GM21423 (cell line): ENCODE results near the gene FER1L5.

Experiments
- ATAC-seq: cut with Tn5 transposase; IDR thresholded peaks from one replicate; pipeline ENCODE4 v1.9.1; 2021; ENCODE audit warnings: mild to moderate bottlenecking, moderate library complexity; ENCODE audit not compliant: unreplicated experiment

Gene FER1L5

GRCh38 chr2:96694816-96695455 lies 52.4 kb downstream of the FER1L5 start:
- ATAC-seq = no peak

GRCh38 chr2:96695602-96696001 lies 53.0 kb downstream of the FER1L5 start:
- ATAC-seq = no peak

- no peak for ATAC-seq
Observed at GRCh38 chr2:96697476-96697875, 54.9 kb downstream of the FER1L5 start.

GRCh38 chr2:96698221-96698861 lies 55.8 kb downstream of the FER1L5 start:
- ATAC-seq = no peak

- no peak for ATAC-seq
Observed at GRCh38 chr2:96699021-96699420, 56.5 kb downstream of the FER1L5 start.

GRCh38 chr2:96699621-96700020 lies 57.1 kb downstream of the FER1L5 start:
- ATAC-seq = no peak

- no peak for ATAC-seq
Observed at GRCh38 chr2:96700086-96700485, 57.5 kb downstream of the FER1L5 start.

GRCh38 chr2:96701636-96702035 lies 59.1 kb downstream of the FER1L5 start:
- no peak for ATAC-seq

GRCh38 chr2:96702098-96702785 lies 59.7 kb downstream of the FER1L5 start:
- no peak for ATAC-seq

- ATAC-seq = no peak
Observed at GRCh38 chr2:96703021-96703751, 60.6 kb downstream of the FER1L5 start.

- ATAC-seq = no peak
Observed at GRCh38 chr2:96710985-96711384, 68.4 kb downstream of the FER1L5 start.

- ATAC-seq = no peak
Observed at GRCh38 chr2:96715658-96716057, 73.1 kb downstream of the FER1L5 start.

- no peak for ATAC-seq
Observed at GRCh38 chr2:96716388-96716787, 73.8 kb downstream of the FER1L5 start.

GRCh38 chr2:96726131-96726530 lies 83.6 kb downstream of the FER1L5 start:
- ATAC-seq = no peak

GRCh38 chr2:96727431-96727830 lies 84.9 kb downstream of the FER1L5 start:
- no peak for ATAC-seq

GRCh38 chr2:96729748-96730147 lies 87.2 kb downstream of the FER1L5 start:
- no peak for ATAC-seq

- no peak for ATAC-seq
Observed at GRCh38 chr2:96730212-96730611, 87.6 kb downstream of the FER1L5 start.

- no peak for ATAC-seq
Observed at GRCh38 chr2:96733931-96734330, 91.4 kb downstream of the FER1L5 start.

GRCh38 chr2:96734880-96735583 lies 92.5 kb downstream of the FER1L5 start:
- ATAC-seq = no peak

GRCh38 chr2:96737251-96737650 lies 94.7 kb downstream of the FER1L5 start:
- no peak for ATAC-seq

- no peak for ATAC-seq
Observed at GRCh38 chr2:96737831-96738230, 95.3 kb downstream of the FER1L5 start.
